Stimulated activated effector memory CD8-positive, alpha-beta T cell treated with anti-CD3 and anti-CD28 coated beads, Interleukin-12 subunit alpha, Interleukin-12 subunit beta, amount 100 ng/mL, for 72 hours (primary cell): ENCODE data around the gene IRF2BP1.

Source experiments
- ATAC-seq: fragments of 150-1000 bp; cut with Tn5 transposase; 2 replicates; pipeline ENCODE4 v1.10.0; 2021
- DNase-seq, 2 donors: peaks; one replicate each; pipeline ENCODE4 v3.0.0; 2021 to 2022; ENCODE audit warnings: low spot score in 2 of 2
- H3K27ac Mint-ChIP-seq: one replicate; pipeline ENCODE4 v1.8.0; 2022; ENCODE audit warnings: mild to moderate bottlenecking, mixed read lengths
- H3K36me3 Mint-ChIP-seq: one replicate; pipeline ENCODE4 v1.8.0; 2022; ENCODE audit warnings: mild to moderate bottlenecking, mixed read lengths
- H3K4me1 Mint-ChIP-seq: one replicate; pipeline ENCODE4 v1.8.0; 2022; ENCODE audit warnings: mixed read lengths
- H3K4me3 Mint-ChIP-seq: one replicate; pipeline ENCODE4 v1.8.0; 2022; ENCODE audit warnings: mild to moderate bottlenecking, mixed read lengths
- H3K9me3 Mint-ChIP-seq: one replicate; pipeline ENCODE4 v1.8.0; 2022; ENCODE audit warnings: mixed read lengths

Gene IRF2BP1

GRCh38 chr19:45862271-45862563 is 23.7 kb downstream of the IRF2BP1 start:
- no peak for DNase-seq
- H3K4me3 Mint-ChIP-seq = peak overlapping the region; percentile 94
- peaks cover 68% of the 10 kb centered on the region for H3K36me3 Mint-ChIP-seq
- peaks cover 47% of the 10 kb centered on the region for H3K4me1 Mint-ChIP-seq
- no peaks in the 10 kb centered on the region for H3K9me3 Mint-ChIP-seq
- H3K27ac Mint-ChIP-seq = peak overlapping the region; percentile 95
- ATAC-seq = no peak

- peaks cover 84% of the 10 kb centered on the region for H3K36me3 Mint-ChIP-seq
Measured at GRCh38 chr19:45860359-45861259, 25.3 kb downstream of the IRF2BP1 start.

GRCh38 chr19:45854167-45854778 is 31.7 kb downstream of the IRF2BP1 start:
- Mint-ChIP-seq H3K4me3 (no peak overlapping the region), H3K4me1 (peaks cover 20% of the 10 kb centered on the region)

More at GRCh38 chr19:45860359-45861259, 25.3 kb downstream of the IRF2BP1 start:
- DNase-seq = no peak
- peaks cover 47% of the 10 kb centered on the region for H3K4me1 Mint-ChIP-seq
- no peaks in the 10 kb centered on the region for H3K9me3 Mint-ChIP-seq
- H3K27ac Mint-ChIP-seq = no peak overlapping the region
- H3K4me3 Mint-ChIP-seq = peak overlapping the region; percentile 94
- ATAC-seq = no peak

GRCh38 chr19:45852983-45853382 is 33.0 kb downstream of the IRF2BP1 start:
- peaks cover 100% of the 10 kb centered on the region for H3K36me3 Mint-ChIP-seq
- ATAC-seq (no peak), DNase-seq (no peak)
- H3K4me1 Mint-ChIP-seq = peaks cover 8% of the 10 kb centered on the region
- H3K4me3 Mint-ChIP-seq = no peak overlapping the region
- H3K27ac Mint-ChIP-seq = peak overlapping the region; percentile 64
- H3K9me3 Mint-ChIP-seq = no peaks in the 10 kb centered on the region

More at GRCh38 chr19:45854167-45854778, 31.7 kb downstream of the IRF2BP1 start:
- no peak for DNase-seq
- no peak for ATAC-seq
- Mint-ChIP-seq H3K27ac (no peak overlapping the region), H3K36me3 (peaks cover 100% of the 10 kb centered on the region), H3K9me3 (no peaks in the 10 kb centered on the region)

- peaks cover 100% of the 10 kb centered on the region for H3K36me3 Mint-ChIP-seq
- peaks cover 6% of the 10 kb centered on the region for H3K4me1 Mint-ChIP-seq
- H3K4me3 Mint-ChIP-seq = no peak overlapping the region
- ATAC-seq (no peak), DNase-seq (no peak)
- no peaks in the 10 kb centered on the region for H3K9me3 Mint-ChIP-seq
- H3K27ac Mint-ChIP-seq = no peak overlapping the region
Measured at GRCh38 chr19:45852145-45852750, 33.7 kb downstream of the IRF2BP1 start.

- H3K9me3 Mint-ChIP-seq = no peaks in the 10 kb centered on the region
Measured at GRCh38 chr19:45848922-45849321, 37.0 kb downstream of the IRF2BP1 start.

GRCh38 chr19:45847663-45848062 is 38.3 kb downstream of the IRF2BP1 start:
- no peak for ATAC-seq

More at GRCh38 chr19:45848922-45849321, 37.0 kb downstream of the IRF2BP1 start:
- H3K27ac Mint-ChIP-seq = no peak overlapping the region
- no peak overlapping the region for H3K4me3 Mint-ChIP-seq
- no peak for DNase-seq
- peaks cover 6% of the 10 kb centered on the region for H3K4me1 Mint-ChIP-seq
- H3K36me3 Mint-ChIP-seq = peaks cover 100% of the 10 kb centered on the region
- peak; percentile 39 for ATAC-seq

GRCh38 chr19:45842198-45842597 is 43.7 kb downstream of the IRF2BP1 start:
- no peak overlapping the region for H3K27ac Mint-ChIP-seq
- peaks cover 100% of the 10 kb centered on the region for H3K36me3 Mint-ChIP-seq
- no peak for ATAC-seq

More at GRCh38 chr19:45847663-45848062, 38.3 kb downstream of the IRF2BP1 start:
- DNase-seq = no peak
- Mint-ChIP-seq H3K36me3 (peaks cover 100% of the 10 kb centered on the region), H3K9me3 (no peaks in the 10 kb centered on the region), H3K27ac (no peak overlapping the region), H3K4me3 (no peak overlapping the region), H3K4me1 (peaks cover 6% of the 10 kb centered on the region)

GRCh38 chr19:45834970-45835369 is 51.0 kb downstream of the IRF2BP1 start:
- H3K36me3 Mint-ChIP-seq = peaks cover 100% of the 10 kb centered on the region
- H3K4me3 Mint-ChIP-seq = no peak overlapping the region
- H3K27ac Mint-ChIP-seq = no peak overlapping the region

More at GRCh38 chr19:45842198-45842597, 43.7 kb downstream of the IRF2BP1 start:
- DNase-seq = no peak
- no peak overlapping the region for H3K4me3 Mint-ChIP-seq
- H3K9me3 Mint-ChIP-seq = no peaks in the 10 kb centered on the region
- H3K4me1 Mint-ChIP-seq = no peaks in the 10 kb centered on the region

More at GRCh38 chr19:45834970-45835369, 51.0 kb downstream of the IRF2BP1 start:
- ATAC-seq = no peak
- H3K9me3 Mint-ChIP-seq = no peaks in the 10 kb centered on the region
- DNase-seq = no peak
- no peaks in the 10 kb centered on the region for H3K4me1 Mint-ChIP-seq
